ENCODE data around the gene CABLES1. TPM values are rescaled to one million over a fixed set of nuclear protein-coding genes. Genes with fewer than 3 reads are reported as not detected.

The CABLES1 gene
- total and polyA plus RNA-seq, 2 of the 4 experiments (the other 2 are of a cell fraction) = 4.7 to 5.7 TPM

DNA sequence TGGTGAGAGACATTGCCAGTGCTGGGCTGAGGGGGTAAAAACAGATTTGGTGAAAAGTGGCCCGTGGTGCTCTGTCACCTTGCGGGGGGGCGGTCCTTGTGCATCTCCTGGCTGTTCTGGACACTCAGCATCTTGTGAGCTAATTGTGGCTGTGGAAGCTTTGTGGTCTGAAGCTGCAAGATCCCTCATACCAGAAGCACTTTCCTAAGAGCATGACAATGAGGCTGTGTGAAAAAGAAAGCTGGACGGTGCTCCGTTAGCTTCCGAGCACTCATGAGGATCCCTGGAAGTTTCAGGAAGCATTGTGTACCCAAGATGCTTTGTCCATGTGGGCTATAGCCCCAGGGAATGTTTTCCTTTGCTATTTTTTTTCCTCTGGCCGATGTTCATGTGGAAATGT lies 74.5 kb downstream of the CABLES1 start:
- Histone ChIP-seq H4K5ac (ENCODE audit: low read depth, low read length) (no peak overlapping the region), H3K79me1 (ENCODE audit: low read depth in 1 of 2, low read length in 2 of 2) (peaks cover 12 to 70% of the 10 kb centered on the region in 2 experiments; a peak in 3 of 4 replicates), H3K4me3 (ENCODE audit: insufficient read depth, low read depth, low read length) (no peak overlapping the region), H2BK20ac (ENCODE audit: low read depth, low read length) (no peak overlapping the region), H2AK9ac (replicated peaks; ENCODE audit: low read depth, low read length, poor library complexity) (no peak overlapping the region), H2BK5ac (ENCODE audit: low read depth, low read length, poor library complexity, severe bottlenecking) (no peak overlapping the region), H4K20me1 (ENCODE audit: insufficient read depth, low read length) (peaks cover 6% of the 10 kb centered on the region), H2AFZ (replicated peaks; ENCODE audit: low read length, poor library complexity) (no peak overlapping the region), H4K91ac (ENCODE audit: insufficient read depth, low read depth, low read length) (no peak overlapping the region), H3K36me3 (ENCODE audit: control insufficient read depth, insufficient read depth, low read length) (peaks cover 38% of the 10 kb centered on the region), H3K4ac (ENCODE audit: low read depth, low read length) (no peak overlapping the region), H3K9me3 (ENCODE audit: control insufficient read depth, insufficient read depth, low read length) (peaks cover 7% of the 10 kb centered on the region), H3K27me3 (ENCODE audit: control insufficient read depth, insufficient read depth, low read length) (no peaks in the 10 kb centered on the region), H3K23ac (ENCODE audit: low read depth, low read length) (no peak overlapping the region), H3K14ac (replicated peaks; ENCODE audit: low read depth, low read length) (no peak overlapping the region), H2AK5ac (ENCODE audit: low read depth, low read length) (no peak overlapping the region), H3K4me1 (ENCODE audit: control insufficient read depth, insufficient read depth, low read length) (peaks cover 26% of the 10 kb centered on the region), H3K27ac (ENCODE audit: insufficient read depth, low read length) (no peak overlapping the region), H3K4me2 (ENCODE audit: low read depth, low read length) (no peak overlapping the region), H3K18ac (ENCODE audit: low read depth, low read length) (no peak overlapping the region), H3K9me1 (ENCODE audit: insufficient read depth, low read length) (peaks cover 48% of the 10 kb centered on the region), H3K9ac (ENCODE audit: low read depth, low read length) (no peak overlapping the region), H4K8ac (ENCODE audit: low read depth in 2 of 2, low read length in 2 of 2) (no peak overlapping the region), H2BK15ac (ENCODE audit: low read depth, low read length) (no peak overlapping the region), H3K56ac (ENCODE audit: extremely low read depth, insufficient read depth, low read length) (no peak overlapping the region), H2BK120ac (ENCODE audit: low read depth, low read length) (no peak overlapping the region)
- CTCF ChIA-PET = no interaction called here
- no TSS peak for BruUV-seq (replicated peaks)
- dilution Hi-C loops (cut with HindIII; ENCODE audit: low sequenced_read_pairs, unreplicated experiment) = no loop called here
- no peak for ATAC-seq (ENCODE audit: low read depth)
- 100% methylated on average over 1 of the region's 7 CpGs; no CpG with 5 or more reads in 1 of the 2 experiments for WGBS, 2 experiments (ENCODE audit: extremely low coverage in 2 of 2, insufficient read length in 1 of 2)
- intact Hi-C loops (cut with micrococcal nuclease) = loop anchor here (5.0 kb wide), 3 partner anchors 72 to 177 kb away; partner anchors contain the start of gene CABLES1
- in situ Hi-C loops (cut with MboI; ENCODE audit: low sequenced_read_pairs) = no loop called here
- no peak for TF ChIP-seq FOS (IDR thresholded peaks at IDR 0.05; ENCODE audit: low read depth, low read length)
- TF ChIP-seq RAD21 (IDR thresholded peaks at IDR 0.05; ENCODE audit: low read length) = no peak
- TF ChIP-seq POLR2A (IDR thresholded peaks at IDR 0.05; ENCODE audit: low read depth, low read length) = no peak
- no peak for DNase-seq
- POLR2A ChIA-PET (ENCODE audit: unreplicated experiment) = no interaction called here
